ENCODE results near the gene PARL. TPM values are rescaled to one million over a fixed set of nuclear protein-coding genes. Genes with fewer than 3 reads are reported as not detected.
"Not testable (repeated sequence)": the region's sequence is repeated elsewhere in the genome, so short reads cannot be mapped to it uniquely, and the experiment has no call there.

Gene PARL
- total RNA-seq, 1 experiment from 2014 or later, result 82.3 TPM

DNA sequence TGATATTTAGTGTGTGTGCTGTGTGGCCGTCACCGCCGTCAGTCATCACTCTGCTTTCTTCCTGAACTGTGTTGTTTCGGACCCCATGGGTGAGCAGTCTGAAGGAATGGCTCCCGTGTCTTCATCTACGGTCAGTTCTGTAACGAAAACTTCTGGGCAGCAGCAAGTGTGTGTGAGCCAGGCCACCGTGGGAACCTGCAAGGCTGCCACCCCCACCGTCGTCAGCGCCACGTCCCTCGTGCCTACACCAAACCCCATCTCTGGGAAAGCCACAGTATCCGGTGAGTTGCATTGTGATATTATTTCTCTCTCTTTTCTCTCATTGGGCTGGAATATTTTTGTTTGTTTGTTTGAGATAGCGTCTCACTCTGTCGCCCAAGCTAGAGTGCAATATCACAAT, 94.0 kb downstream of the PARL start:
- CTCF ChIA-PET, result no interaction called here
- in situ Hi-C loops (cut with HindIII; ENCODE audit: low pct_unique_long_range_greater_than_20kb, low sequenced_read_pairs), result no loop called here
- intact Hi-C loops (cut with micrococcal nuclease; ENCODE audit: unreplicated experiment), result no loop called here
- POLR2A ChIA-PET, result no interaction called here
- DNase-seq (ENCODE audit: low read depth, low spot score) (no peak), ATAC-seq (no peak)
- H3K27ac ChIP-seq (ENCODE audit: low read length), result no peak overlapping the region
- H3K9me3 ChIP-seq (ENCODE audit: control insufficient read depth, insufficient read depth, low read depth, low read length), result no peaks in the 10 kb centered on the region
- H3K36me3 ChIP-seq (ENCODE audit: control insufficient read depth, insufficient read depth, low read length), result no peaks in the 10 kb centered on the region; the same call in 1 of the 2 replicates
- no TSS peak for BruUV-seq (replicated peaks)
- no peaks in the 10 kb centered on the region for H3K27me3 ChIP-seq (ENCODE audit: control insufficient read depth, insufficient read depth, low read length)
- H3K4me3 ChIP-seq (ENCODE audit: low read depth in 2 of 2, low read length in 2 of 2), result no peak overlapping the region
- H3K4me1 ChIP-seq (ENCODE audit: control insufficient read depth, insufficient read depth, low read length), result no peaks in the 10 kb centered on the region
- TF ChIP-seq REST (IDR thresholded peaks at IDR 0.05; ENCODE audit: insufficient read depth in 1 of 2, low read depth in 2 of 2, low read length in 1 of 2) (no peak), TCF7L2 (IDR thresholded peaks at IDR 0.05; ENCODE audit: low read depth, low read length) (no peak), SIN3A (IDR thresholded peaks at IDR 0.05; ENCODE audit: borderline replicate concordance, insufficient read depth, low read depth, low read length) (no peak), POLR2AphosphoS5 (IDR thresholded peaks at IDR 0.05; ENCODE audit: low read depth, low read length) (no peak)
- TF ChIP-seq, protein P1, sequence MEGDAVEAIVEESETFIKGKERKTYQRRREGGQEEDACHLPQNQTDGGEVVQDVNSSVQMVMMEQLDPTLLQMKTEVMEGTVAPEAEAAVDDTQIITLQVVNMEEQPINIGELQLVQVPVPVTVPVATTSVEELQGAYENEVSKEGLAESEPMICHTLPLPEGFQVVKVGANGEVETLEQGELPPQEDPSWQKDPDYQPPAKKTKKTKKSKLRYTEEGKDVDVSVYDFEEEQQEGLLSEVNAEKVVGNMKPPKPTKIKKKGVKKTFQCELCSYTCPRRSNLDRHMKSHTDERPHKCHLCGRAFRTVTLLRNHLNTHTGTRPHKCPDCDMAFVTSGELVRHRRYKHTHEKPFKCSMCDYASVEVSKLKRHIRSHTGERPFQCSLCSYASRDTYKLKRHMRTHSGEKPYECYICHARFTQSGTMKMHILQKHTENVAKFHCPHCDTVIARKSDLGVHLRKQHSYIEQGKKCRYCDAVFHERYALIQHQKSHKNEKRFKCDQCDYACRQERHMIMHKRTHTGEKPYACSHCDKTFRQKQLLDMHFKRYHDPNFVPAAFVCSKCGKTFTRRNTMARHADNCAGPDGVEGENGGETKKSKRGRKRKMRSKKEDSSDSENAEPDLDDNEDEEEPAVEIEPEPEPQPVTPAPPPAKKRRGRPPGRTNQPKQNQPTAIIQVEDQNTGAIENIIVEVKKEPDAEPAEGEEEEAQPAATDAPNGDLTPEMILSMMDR (IDR thresholded peaks at IDR 0.05), result no peak

GRCh38 chr3:183789826-183790225, 94.9 kb downstream of the PARL start:
- H3K4me3 ChIP-seq (ENCODE audit: low read depth in 2 of 2, low read length in 2 of 2), result no peak overlapping the region
- no peaks in the 10 kb centered on the region for H3K4me1 ChIP-seq (ENCODE audit: control insufficient read depth, insufficient read depth, low read length)
- no TSS peak for BruUV-seq (replicated peaks)
- in situ Hi-C loops (cut with HindIII; ENCODE audit: low pct_unique_long_range_greater_than_20kb, low sequenced_read_pairs) (no loop called here), intact Hi-C loops (cut with micrococcal nuclease; ENCODE audit: unreplicated experiment) (no loop called here)
- no peak for DNase-seq (ENCODE audit: low read depth, low spot score)
- ChIA-PET POLR2A (no interaction called here), CTCF (no interaction called here)
- no peaks in the 10 kb centered on the region for H3K27me3 ChIP-seq (ENCODE audit: control insufficient read depth, insufficient read depth, low read length)
- no peak overlapping the region for H3K27ac ChIP-seq (ENCODE audit: low read length)
- TF ChIP-seq SIN3A (IDR thresholded peaks at IDR 0.05; ENCODE audit: borderline replicate concordance, insufficient read depth, low read depth, low read length) (no peak), REST (IDR thresholded peaks at IDR 0.05; ENCODE audit: insufficient read depth in 1 of 2, low read depth in 2 of 2, low read length in 1 of 2) (no peak), POLR2AphosphoS5 (IDR thresholded peaks at IDR 0.05; ENCODE audit: low read depth, low read length) (no peak), TCF7L2 (IDR thresholded peaks at IDR 0.05; ENCODE audit: low read depth, low read length) (no peak)
- TF ChIP-seq, protein P1 (IDR thresholded peaks at IDR 0.05), result no peak
- H3K9me3 ChIP-seq (ENCODE audit: control insufficient read depth, insufficient read depth, low read depth, low read length), result no peaks in the 10 kb centered on the region
- no peak for ATAC-seq
- H3K36me3 ChIP-seq (ENCODE audit: control insufficient read depth, insufficient read depth, low read length), result no peaks in the 10 kb centered on the region; the same call in 1 of the 2 replicates

DNA sequence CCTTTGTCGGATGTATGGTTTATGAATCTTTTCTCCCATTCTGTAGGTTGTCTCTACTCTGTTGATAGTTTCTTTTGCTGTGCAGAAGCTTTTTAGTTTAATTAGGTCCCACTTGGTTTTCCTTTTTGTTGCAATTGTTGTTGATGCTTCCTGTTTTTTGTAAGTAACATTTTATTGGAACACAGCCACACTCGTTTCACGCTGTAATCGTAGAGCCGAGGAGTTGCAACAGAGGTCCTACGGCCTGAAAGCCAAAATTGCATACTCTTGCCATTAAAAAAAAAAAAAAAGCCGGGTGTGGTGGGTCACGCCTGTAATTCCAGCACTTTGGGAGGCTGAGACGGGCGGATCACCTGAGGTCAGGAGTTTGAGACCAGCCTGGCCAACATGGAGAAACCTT, 100.2 kb downstream of the PARL start:
- POLR2A ChIA-PET, result interaction anchor here (0.7 kb wide), 1 partner anchor 292 kb away, joined by 11 read pairs; no protein-coding TSS in a partner anchor
- DNase-seq (ENCODE audit: low read depth, low spot score); H3K4me1 ChIP-seq (ENCODE audit: control insufficient read depth, insufficient read depth, low read length); in situ Hi-C loops (cut with HindIII; ENCODE audit: low pct_unique_long_range_greater_than_20kb, low sequenced_read_pairs); H3K9me3 ChIP-seq (ENCODE audit: control insufficient read depth, insufficient read depth, low read depth, low read length); ATAC-seq; H3K36me3 ChIP-seq (ENCODE audit: control insufficient read depth, insufficient read depth, low read length); BruUV-seq (replicated peaks); intact Hi-C loops (cut with micrococcal nuclease; ENCODE audit: unreplicated experiment); H3K27ac ChIP-seq (ENCODE audit: low read length); CTCF ChIA-PET; H3K27me3 ChIP-seq (ENCODE audit: control insufficient read depth, insufficient read depth, low read length); H3K4me3 ChIP-seq (ENCODE audit: low read depth in 2 of 2, low read length in 2 of 2): not testable (repeated sequence)

All from Panc1 (cell line).